Measurements from ENCODE around the gene STAP1. TPM values are rescaled to one million over a fixed set of nuclear protein-coding genes. Genes with fewer than 3 reads are reported as not detected.

Gene STAP1
- total and polyA plus RNA-seq, 2 donors (not counting 1 experiment from before 2014, with no cell fraction given), result not detected

DNA sequence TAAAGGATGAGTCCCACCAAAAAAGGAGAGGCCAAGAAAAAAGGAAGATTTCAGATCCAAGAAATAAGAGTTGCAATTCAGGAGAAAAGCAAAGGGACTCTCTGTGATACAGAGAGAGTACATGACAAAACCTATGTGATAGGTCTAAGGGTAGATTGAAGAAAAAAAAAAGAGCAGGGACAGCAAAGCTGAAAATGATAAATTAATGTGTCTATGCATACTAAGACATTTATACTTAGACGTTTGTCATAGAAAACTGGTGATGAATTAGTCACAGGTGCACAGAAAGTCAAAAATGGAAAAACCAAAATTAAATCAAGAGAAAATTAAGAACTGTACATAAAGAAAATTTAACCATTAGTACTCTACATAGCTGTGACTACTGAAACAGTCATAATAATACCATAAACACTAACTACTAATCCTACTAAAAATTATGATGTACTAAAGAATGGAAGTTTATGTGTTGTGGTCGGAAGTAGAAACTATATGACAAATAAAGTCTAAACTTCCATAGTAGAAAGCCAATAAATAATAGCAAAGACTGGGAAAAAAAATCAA is 23.2 kb upstream of the STAP1 start:
- TF ChIP-seq, protein P1, sequence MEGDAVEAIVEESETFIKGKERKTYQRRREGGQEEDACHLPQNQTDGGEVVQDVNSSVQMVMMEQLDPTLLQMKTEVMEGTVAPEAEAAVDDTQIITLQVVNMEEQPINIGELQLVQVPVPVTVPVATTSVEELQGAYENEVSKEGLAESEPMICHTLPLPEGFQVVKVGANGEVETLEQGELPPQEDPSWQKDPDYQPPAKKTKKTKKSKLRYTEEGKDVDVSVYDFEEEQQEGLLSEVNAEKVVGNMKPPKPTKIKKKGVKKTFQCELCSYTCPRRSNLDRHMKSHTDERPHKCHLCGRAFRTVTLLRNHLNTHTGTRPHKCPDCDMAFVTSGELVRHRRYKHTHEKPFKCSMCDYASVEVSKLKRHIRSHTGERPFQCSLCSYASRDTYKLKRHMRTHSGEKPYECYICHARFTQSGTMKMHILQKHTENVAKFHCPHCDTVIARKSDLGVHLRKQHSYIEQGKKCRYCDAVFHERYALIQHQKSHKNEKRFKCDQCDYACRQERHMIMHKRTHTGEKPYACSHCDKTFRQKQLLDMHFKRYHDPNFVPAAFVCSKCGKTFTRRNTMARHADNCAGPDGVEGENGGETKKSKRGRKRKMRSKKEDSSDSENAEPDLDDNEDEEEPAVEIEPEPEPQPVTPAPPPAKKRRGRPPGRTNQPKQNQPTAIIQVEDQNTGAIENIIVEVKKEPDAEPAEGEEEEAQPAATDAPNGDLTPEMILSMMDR (conservative IDR thresholded peaks at IDR 0.05 in 1 of 2, IDR thresholded peaks at IDR 0.05 in 1 of 2; ENCODE audit: low read depth in 1 of 2, low read length in 2 of 2), result no peak
- TF ChIP-seq EZH2 (IDR thresholded peaks at IDR 0.05; ENCODE audit: low read length, missing control alignments), result no peak
- Histone ChIP-seq H2AFZ (ENCODE audit: low read length) (no peak overlapping the region), H3K4me1 (ENCODE audit: control insufficient read depth, extremely low read depth, insufficient read depth, low read length) (no peaks in the 10 kb centered on the region), H3K4me3 (replicated peaks in 1 of 4; ENCODE audit: control extremely low read depth in 1 of 4, insufficient read depth in 1 of 4, low read depth in 3 of 4, low read length in 4 of 4) (no peak overlapping the region), H3K4me2 (ENCODE audit: extremely low read depth, insufficient read depth, low read length) (no peak overlapping the region), H3K9ac (ENCODE audit: insufficient read depth, low read length) (no peak overlapping the region), H3K27ac (ENCODE audit: insufficient read depth, low read length) (no peak overlapping the region), H4K20me1 (ENCODE audit: control insufficient read depth, extremely low read depth, insufficient read depth, low read length) (no peaks in the 10 kb centered on the region), H3K9me3 (ENCODE audit: control insufficient read depth, insufficient read depth, low read depth, low read length) (no peaks in the 10 kb centered on the region), H3K79me2 (ENCODE audit: control insufficient read depth, insufficient read depth, low read length) (no peaks in the 10 kb centered on the region), H3K27me3 (ENCODE audit: control insufficient read depth, insufficient read depth, low read length) (no peaks in the 10 kb centered on the region), H3K36me3 (ENCODE audit: control insufficient read depth, insufficient read depth, low read length) (peaks cover 1% of the 10 kb centered on the region)
- no peak for DNase-seq (ENCODE audit: low read depth in 2 of 2)

DNA sequence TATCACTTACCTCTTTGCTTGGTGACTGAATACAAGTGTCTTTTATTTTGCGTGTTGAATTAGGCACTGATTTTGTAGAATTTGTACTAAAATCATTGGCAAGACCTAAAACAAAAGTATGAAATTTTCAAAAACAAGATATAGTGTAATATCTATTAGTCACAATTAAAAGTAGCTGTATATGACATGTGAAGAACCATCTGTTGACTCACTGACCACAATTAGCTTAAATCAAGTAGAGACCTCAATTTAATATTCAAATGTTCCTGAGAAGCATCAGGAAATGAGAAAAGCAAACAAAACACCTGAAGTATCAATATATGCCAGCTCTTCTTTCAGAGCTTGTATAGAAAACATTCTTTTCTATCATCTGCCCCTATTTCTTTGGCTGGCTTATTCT is 18.7 kb upstream of the STAP1 start:
- H3K79me2 ChIP-seq (ENCODE audit: control insufficient read depth, insufficient read depth, low read length), result peaks cover 26% of the 10 kb centered on the region
- H3K9ac ChIP-seq (ENCODE audit: insufficient read depth, low read length), result no peak overlapping the region
- no peaks in the 10 kb centered on the region for H3K9me3 ChIP-seq (ENCODE audit: control insufficient read depth, insufficient read depth, low read depth, low read length)
- DNase-seq (ENCODE audit: low read depth in 2 of 2), result no peak
- H3K4me1 ChIP-seq (ENCODE audit: control insufficient read depth, extremely low read depth, insufficient read depth, low read length), result no peaks in the 10 kb centered on the region
- H4K20me1 ChIP-seq (ENCODE audit: control insufficient read depth, extremely low read depth, insufficient read depth, low read length), result no peaks in the 10 kb centered on the region
- H3K27me3 ChIP-seq (ENCODE audit: control insufficient read depth, insufficient read depth, low read length), result no peaks in the 10 kb centered on the region
- H3K36me3 ChIP-seq (ENCODE audit: control insufficient read depth, insufficient read depth, low read length), result no peaks in the 10 kb centered on the region
- TF ChIP-seq, protein P1 (conservative IDR thresholded peaks at IDR 0.05 in 1 of 2, IDR thresholded peaks at IDR 0.05 in 1 of 2; ENCODE audit: low read depth in 1 of 2, low read length in 2 of 2), result no peak
- TF ChIP-seq EZH2 (IDR thresholded peaks at IDR 0.05; ENCODE audit: low read length, missing control alignments), result no peak
- no peak overlapping the region for H2AFZ ChIP-seq (ENCODE audit: low read length)
- H3K4me2 ChIP-seq (ENCODE audit: extremely low read depth, insufficient read depth, low read length), result no peak overlapping the region
- H3K4me3 ChIP-seq (replicated peaks in 1 of 4; ENCODE audit: control extremely low read depth in 1 of 4, insufficient read depth in 1 of 4, low read depth in 3 of 4, low read length in 4 of 4), result no peak overlapping the region
- no peak overlapping the region for H3K27ac ChIP-seq (ENCODE audit: insufficient read depth, low read length)

DNA sequence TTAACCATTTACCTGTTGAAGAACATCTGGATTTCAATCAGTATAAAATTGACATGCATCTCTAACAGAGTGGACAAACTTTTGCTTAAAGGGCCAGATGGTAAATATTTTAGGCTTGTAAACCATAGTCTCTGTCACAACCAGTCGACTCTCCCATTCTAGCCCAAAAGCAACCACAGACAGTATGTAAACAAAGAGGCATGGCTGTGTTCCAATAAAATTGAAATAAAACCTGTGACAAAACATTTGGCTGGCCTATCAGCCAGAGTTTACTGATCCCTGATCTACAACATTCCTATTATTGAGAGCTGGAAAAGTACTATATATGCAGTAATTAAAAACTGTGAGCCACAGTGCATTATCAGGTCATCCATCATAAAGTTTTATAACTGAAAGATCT is 16.5 kb upstream of the STAP1 start:
- Histone ChIP-seq H3K4me1 (ENCODE audit: control insufficient read depth, extremely low read depth, insufficient read depth, low read length) (peaks cover 2% of the 10 kb centered on the region), H3K9ac (ENCODE audit: insufficient read depth, low read length) (no peak overlapping the region), H3K9me3 (ENCODE audit: control insufficient read depth, insufficient read depth, low read depth, low read length) (no peaks in the 10 kb centered on the region), H3K36me3 (ENCODE audit: control insufficient read depth, insufficient read depth, low read length) (no peaks in the 10 kb centered on the region), H3K27ac (ENCODE audit: insufficient read depth, low read length) (no peak overlapping the region), H3K79me2 (ENCODE audit: control insufficient read depth, insufficient read depth, low read length) (peaks cover 27% of the 10 kb centered on the region), H3K4me2 (ENCODE audit: extremely low read depth, insufficient read depth, low read length) (no peak overlapping the region), H4K20me1 (ENCODE audit: control insufficient read depth, extremely low read depth, insufficient read depth, low read length) (no peaks in the 10 kb centered on the region), H3K27me3 (ENCODE audit: control insufficient read depth, insufficient read depth, low read length) (no peaks in the 10 kb centered on the region), H3K4me3 (replicated peaks in 1 of 4; ENCODE audit: control extremely low read depth in 1 of 4, insufficient read depth in 1 of 4, low read depth in 3 of 4, low read length in 4 of 4) (no peak overlapping the region), H2AFZ (ENCODE audit: low read length) (no peak overlapping the region)
- DNase-seq (ENCODE audit: low read depth in 2 of 2), result no peak
- TF ChIP-seq EZH2 (IDR thresholded peaks at IDR 0.05; ENCODE audit: low read length, missing control alignments), result no peak
- TF ChIP-seq, protein P1 (conservative IDR thresholded peaks at IDR 0.05 in 1 of 2, IDR thresholded peaks at IDR 0.05 in 1 of 2; ENCODE audit: low read depth in 1 of 2, low read length in 2 of 2), result no peak

Measured in fibroblast of lung (primary cell).